Smooth muscle cell (in vitro differentiated cells): ENCODE measurements around the gene SLFN13. TPM values are rescaled to one million over a fixed set of nuclear protein-coding genes. Genes with fewer than 3 reads are reported as not detected.
A peak's percentile ranks its signal among the peaks of the same experiment; 100 is the strongest.

Source experiments
- DNase-seq: peaks from one replicate; lab custom pipeline; 2025; ENCODE audit not compliant: unreplicated experiment; lab: John Stamatoyannopoulos, UW
- H2AFZ ChIP-seq: fragments of 200-600 bp; sonication (generic); 2 replicates; pipeline ENCODE4 v1.6.0; 2016; ENCODE audit warnings: antibody characterized with exemption, low read depth, mild to moderate bottlenecking
- H3F3A ChIP-seq: fragments of 200-600 bp; sonication (generic); 2 replicates; pipeline ENCODE4 v1.6.0; 2017; ENCODE audit warnings: antibody characterized with exemption, low read depth
- H3K27ac ChIP-seq: fragments of 200-600 bp; sonication (generic); 2 replicates; pipeline ENCODE4 v1.5.1; 2016; ENCODE audit warnings: low read depth, mild to moderate bottlenecking
- H3K27me3 ChIP-seq: fragments of 200-600 bp; sonication (generic); 2 replicates; pipeline ENCODE4 v1.6.1; 2016; ENCODE audit warnings: low read depth, mild to moderate bottlenecking
- H3K36me3 ChIP-seq: fragments of 200-600 bp; sonication (generic); 2 replicates; pipeline ENCODE4 v1.5.1; 2016; ENCODE audit warnings: low read depth
- H3K4me1 ChIP-seq: fragments of 200-600 bp; sonication (generic); 2 replicates; pipeline ENCODE4 v1.5.1; 2016; ENCODE audit warnings: low read depth
- H3K4me2 ChIP-seq: fragments of 200-600 bp; sonication (generic); 2 replicates; pipeline ENCODE4 v1.6.0; 2016; ENCODE audit warnings: mild to moderate bottlenecking
- H3K4me3 ChIP-seq: fragments of 200-600 bp; sonication (generic); 2 replicates; pipeline ENCODE4 v1.5.1; 2016; ENCODE audit warnings: mild to moderate bottlenecking
- H3K79me2 ChIP-seq: fragments of 200-600 bp; sonication (generic); 2 replicates; pipeline ENCODE4 v1.6.0; 2016; ENCODE audit warnings: low read depth, mild to moderate bottlenecking
- H3K9ac ChIP-seq: fragments of 200-600 bp; sonication (generic); 2 replicates; pipeline ENCODE4 v1.6.0; 2016; ENCODE audit warnings: low read depth
- H3K9me3 ChIP-seq: fragments of 200-600 bp; sonication (generic); replicated peaks from 2 replicates; pipeline ENCODE4 v1.5.1; 2016; ENCODE audit warnings: low read depth
- H4K20me1 ChIP-seq: fragments of 200-600 bp; sonication (generic); 2 replicates; pipeline ENCODE4 v1.6.0; 2016; ENCODE audit warnings: low read depth
- WGBS: methylation state at CpG from one replicate; pipeline ENCODE4 v1.1.7; 2016; ENCODE audit warnings: low lambda C conversion rate; 5-methylcytosine and 5-hydroxymethylcytosine counted together
- polyA plus RNA-seq: library from polyadenylated mRNA; unstranded; fragments of >200 nt; fragmentation: Nextera tagmentation; extraction: Ambion mirVana; gene quantifications from 2 replicates; pipeline ENCODE4 v1.2.1, GENCODE V29; 2016
- total RNA-seq: library from RNA; depleted of rRNA; stranded (reverse); fragments of >200 nt; gene quantifications from 2 replicates; pipeline ENCODE4 v1.2.3, GENCODE V29; 2014
- TF ChIP-seq, protein P1 (sequence below): fragments of 200-600 bp; sonication (generic); IDR thresholded peaks from 2 replicates; pipeline ENCODE4 v1.5.1; 2017; ENCODE audit warnings: borderline replicate concordance, mild to moderate bottlenecking, antibody characterized with exemption; ENCODE audit not compliant: insufficient read depth, poor library complexity, severe bottlenecking

SLFN13 gene, protein sequence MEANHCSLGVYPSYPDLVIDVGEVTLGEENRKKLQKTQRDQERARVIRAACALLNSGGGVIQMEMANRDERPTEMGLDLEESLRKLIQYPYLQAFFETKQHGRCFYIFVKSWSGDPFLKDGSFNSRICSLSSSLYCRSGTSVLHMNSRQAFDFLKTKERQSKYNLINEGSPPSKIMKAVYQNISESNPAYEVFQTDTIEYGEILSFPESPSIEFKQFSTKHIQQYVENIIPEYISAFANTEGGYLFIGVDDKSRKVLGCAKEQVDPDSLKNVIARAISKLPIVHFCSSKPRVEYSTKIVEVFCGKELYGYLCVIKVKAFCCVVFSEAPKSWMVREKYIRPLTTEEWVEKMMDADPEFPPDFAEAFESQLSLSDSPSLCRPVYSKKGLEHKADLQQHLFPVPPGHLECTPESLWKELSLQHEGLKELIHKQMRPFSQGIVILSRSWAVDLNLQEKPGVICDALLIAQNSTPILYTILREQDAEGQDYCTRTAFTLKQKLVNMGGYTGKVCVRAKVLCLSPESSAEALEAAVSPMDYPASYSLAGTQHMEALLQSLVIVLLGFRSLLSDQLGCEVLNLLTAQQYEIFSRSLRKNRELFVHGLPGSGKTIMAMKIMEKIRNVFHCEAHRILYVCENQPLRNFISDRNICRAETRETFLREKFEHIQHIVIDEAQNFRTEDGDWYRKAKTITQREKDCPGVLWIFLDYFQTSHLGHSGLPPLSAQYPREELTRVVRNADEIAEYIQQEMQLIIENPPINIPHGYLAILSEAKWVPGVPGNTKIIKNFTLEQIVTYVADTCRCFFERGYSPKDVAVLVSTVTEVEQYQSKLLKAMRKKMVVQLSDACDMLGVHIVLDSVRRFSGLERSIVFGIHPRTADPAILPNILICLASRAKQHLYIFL
- total RNA-seq (0.45 and 5.1 TPM in 2 replicates), polyA plus RNA-seq (0.30 and 0.83 TPM in 2 replicates)

- H3K4me1 ChIP-seq, result peaks cover 4% of the 10 kb centered on the region
- no peaks in the 10 kb centered on the region for H3K9me3 ChIP-seq
- WGBS, result 11% methylated on average over 44 of the region's 44 CpGs
- H2AFZ ChIP-seq, result peak within 1 kb of the TSS; percentile 97
- TF ChIP-seq, protein P1, sequence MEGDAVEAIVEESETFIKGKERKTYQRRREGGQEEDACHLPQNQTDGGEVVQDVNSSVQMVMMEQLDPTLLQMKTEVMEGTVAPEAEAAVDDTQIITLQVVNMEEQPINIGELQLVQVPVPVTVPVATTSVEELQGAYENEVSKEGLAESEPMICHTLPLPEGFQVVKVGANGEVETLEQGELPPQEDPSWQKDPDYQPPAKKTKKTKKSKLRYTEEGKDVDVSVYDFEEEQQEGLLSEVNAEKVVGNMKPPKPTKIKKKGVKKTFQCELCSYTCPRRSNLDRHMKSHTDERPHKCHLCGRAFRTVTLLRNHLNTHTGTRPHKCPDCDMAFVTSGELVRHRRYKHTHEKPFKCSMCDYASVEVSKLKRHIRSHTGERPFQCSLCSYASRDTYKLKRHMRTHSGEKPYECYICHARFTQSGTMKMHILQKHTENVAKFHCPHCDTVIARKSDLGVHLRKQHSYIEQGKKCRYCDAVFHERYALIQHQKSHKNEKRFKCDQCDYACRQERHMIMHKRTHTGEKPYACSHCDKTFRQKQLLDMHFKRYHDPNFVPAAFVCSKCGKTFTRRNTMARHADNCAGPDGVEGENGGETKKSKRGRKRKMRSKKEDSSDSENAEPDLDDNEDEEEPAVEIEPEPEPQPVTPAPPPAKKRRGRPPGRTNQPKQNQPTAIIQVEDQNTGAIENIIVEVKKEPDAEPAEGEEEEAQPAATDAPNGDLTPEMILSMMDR, result no peak
- H3K27me3 ChIP-seq, result peaks cover 12% of the 10 kb centered on the region
- no peaks in the 10 kb centered on the region for H3K79me2 ChIP-seq
- no peaks in the 10 kb centered on the region for H3K36me3 ChIP-seq
- H3F3A ChIP-seq, result no peaks in the 10 kb centered on the region
- H3K4me2 ChIP-seq, result peak within 1 kb of the TSS; percentile 86
- no peak within 1 kb of the TSS for H3K27ac ChIP-seq
- peak within 1 kb of the TSS; percentile 50 for H3K4me3 ChIP-seq
- no peaks in the 10 kb centered on the region for H4K20me1 ChIP-seq
- DNase-seq, result no peak
- no peak within 1 kb of the TSS for H3K9ac ChIP-seq
Observed at GRCh38 chr17:35448214-35448898, at the start of gene SLFN13. Gene SLFN13 (minus strand): TSS chr17:35448766. CDS start chr17:35445680, 3,086 bp downstream.

DNA sequence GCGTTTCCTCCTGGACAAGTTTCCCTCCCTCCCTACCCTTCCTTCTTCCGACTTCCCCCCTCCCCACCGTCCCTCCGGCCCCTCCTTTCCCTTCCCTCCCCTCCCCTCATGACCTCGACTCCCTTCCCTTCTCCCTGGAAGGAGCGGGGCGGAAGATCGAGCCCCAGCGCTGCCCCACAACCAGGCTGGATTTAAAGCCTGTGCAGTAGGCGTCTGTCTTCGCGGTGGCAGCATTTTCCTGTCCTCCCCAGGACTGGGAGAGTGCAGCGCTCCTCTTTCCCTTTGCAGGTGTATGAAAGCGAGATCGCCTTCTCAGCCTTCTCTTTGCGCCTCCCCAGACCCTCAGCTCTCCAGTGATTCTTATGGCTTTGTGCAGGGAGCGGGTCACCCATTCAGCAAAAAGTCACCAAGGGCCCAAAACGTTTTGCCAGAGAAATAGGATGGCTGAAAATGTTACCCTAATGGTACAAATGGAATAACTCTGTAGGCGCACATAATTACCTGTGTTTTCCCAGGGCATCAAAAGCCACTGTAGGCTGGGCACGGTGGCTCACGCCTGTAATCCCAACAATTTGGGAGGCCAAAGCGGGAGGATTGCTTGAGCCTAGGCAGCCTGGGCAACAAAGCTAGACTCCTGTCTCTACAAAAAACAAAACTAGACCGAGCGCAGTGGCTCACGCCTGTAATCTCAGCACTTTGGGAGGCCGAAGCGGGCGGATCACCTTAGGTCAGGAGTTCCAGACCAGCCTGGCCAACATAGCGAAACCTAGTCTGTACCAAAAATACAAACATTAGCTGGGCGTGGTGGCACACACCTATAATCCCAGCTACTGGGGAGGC lies 48.1 kb upstream of the SLFN13 start:
- H2AFZ ChIP-seq, result no peak overlapping the region

GRCh38 chr17:35493040-35493439 lies 44.5 kb upstream of the SLFN13 start:
- WGBS, result 29% methylated on average over 2 of the region's 2 CpGs
- Histone ChIP-seq H3K9ac (no peak overlapping the region), H4K20me1 (no peaks in the 10 kb centered on the region), H3K9me3 (no peaks in the 10 kb centered on the region), H3K36me3 (no peaks in the 10 kb centered on the region), H3K4me2 (no peak overlapping the region), H2AFZ (no peak overlapping the region), H3K27me3 (peaks cover 99% of the 10 kb centered on the region), H3K79me2 (no peaks in the 10 kb centered on the region), H3K4me1 (no peaks in the 10 kb centered on the region), H3K4me3 (no peak overlapping the region), H3K27ac (no peak overlapping the region), H3F3A (no peaks in the 10 kb centered on the region)
- no peak for DNase-seq
- TF ChIP-seq, protein P1, result no peak

More for the DNA sequence above, 48.1 kb upstream of the SLFN13 start:
- no peak overlapping the region for H3K4me2 ChIP-seq
- no peaks in the 10 kb centered on the region for H3K79me2 ChIP-seq
- H3K27me3 ChIP-seq, result peaks cover 87% of the 10 kb centered on the region
- H3K9me3 ChIP-seq, result no peaks in the 10 kb centered on the region
- TF ChIP-seq, protein P1, result no peak
- H3K9ac ChIP-seq, result no peak overlapping the region
- 46% methylated on average over 23 of the region's 30 CpGs for WGBS
- H3K36me3 ChIP-seq, result no peaks in the 10 kb centered on the region
- no peak for DNase-seq
- H3K4me1 ChIP-seq, result no peaks in the 10 kb centered on the region
- H4K20me1 ChIP-seq, result no peaks in the 10 kb centered on the region
- H3F3A ChIP-seq, result no peaks in the 10 kb centered on the region
- H3K4me3 ChIP-seq, result no peak overlapping the region
- H3K27ac ChIP-seq, result no peak overlapping the region
